GM12878 (cell line): ENCODE results near the gene RNF38. TPM values are rescaled to one million over a fixed set of nuclear protein-coding genes. Genes with fewer than 3 reads are reported as not detected.

Experiments used
- ATAC-seq: fragments of 200-7000 bp; cut with Tn5 transposase; 3 replicates; pipeline ENCODE4 v1.9.1; 2020; ENCODE audit warnings: mild to moderate bottlenecking, moderate library complexity
- BruUV-seq: library from RNA; stranded (reverse); fragments of 400-500 nt; replicated peaks from 2 replicates; lab custom pipeline; 2021; lab: Mats Ljungman, UMichigan
- CTCF ChIA-PET: fragments of 300-600 bp; sonication (Branson Sonifier 250); formaldehyde crosslinking; extraction: SDS; loops from one replicate; lab custom pipeline; 2021; ENCODE audit warnings: inconsistent platforms; lab: Yijun Ruan, JAX
- POLR2A ChIA-PET: fragments of 350-600 bp; formaldehyde crosslinking; extraction: SDS; loops from one replicate; lab custom pipeline; 2021; ENCODE audit warnings: inconsistent platforms; lab: Charles Lee
- RAD21 ChIA-PET: fragments of 300-600 bp; sonication (Branson Sonifier 250); formaldehyde crosslinking; loops from one replicate; lab custom pipeline; 2023; ENCODE audit warnings: antibody characterized with exemption; ENCODE audit not compliant: unreplicated experiment; lab: Charles Lee
- SMC1A ChIA-PET: fragments of 300-600 bp; sonication (Branson Sonifier 250); formaldehyde crosslinking; loops from one replicate; lab custom pipeline; 2023; ENCODE audit not compliant: unreplicated experiment, uncharacterized antibody; lab: Charles Lee
- DNase-seq: peaks from one replicate; pipeline ENCODE4 v3.0.0-alpha.2; 2011; ENCODE audit warnings: low read depth, low spot score
- FAIRE-seq: peaks from 3 replicates; lab custom pipeline; 2011; peaks lifted over from hg19 to GRCh38; lab: Jason Lieb, UNC
- H2AFZ ChIP-seq: 2 replicates; pipeline ENCODE4 v1.6.0; 2011; ENCODE audit warnings: low read depth, low read length, control low read depth; ENCODE audit not compliant: control insufficient read depth
- H3K27ac ChIP-seq: 2 replicates; pipeline ENCODE4 v1.5.1; 2011; ENCODE audit warnings: control low read depth; ENCODE audit not compliant: control insufficient read depth, insufficient read depth
- H3K27me3 ChIP-seq, 2 experiments: replicated peaks in 1 of 2; 2 replicates each; pipeline versions ENCODE4 v1.6.0 to v1.6.1; 2011; ENCODE audit warnings: low read length in 1 of 2; ENCODE audit not compliant: control insufficient read depth in 2 of 2, insufficient read depth in 2 of 2
- H3K36me3 ChIP-seq, 2 experiments: 2 replicates each; pipeline ENCODE4 v1.5.1; 2011; ENCODE audit warnings: low read length in 1 of 2; ENCODE audit not compliant: control insufficient read depth in 2 of 2, insufficient read depth in 2 of 2
- H3K4me1 ChIP-seq: 2 replicates; pipeline ENCODE4 v1.6.1; 2011; ENCODE audit warnings: mild to moderate bottlenecking, low read length, moderate library complexity, mixed read lengths; ENCODE audit not compliant: control insufficient read depth, insufficient read depth
- H3K4me2 ChIP-seq: 2 replicates; pipeline ENCODE4 v1.6.0; 2011; ENCODE audit warnings: control low read depth; ENCODE audit not compliant: control insufficient read depth, insufficient read depth
- H3K4me3 ChIP-seq: fragments of 200-600 bp; sonication (generic); 2 replicates; pipeline ENCODE4 v1.5.1; 2016
- H3K79me2 ChIP-seq: 2 replicates; pipeline ENCODE4 v1.6.0; 2011; ENCODE audit warnings: low read length; ENCODE audit not compliant: control insufficient read depth, insufficient read depth
- H3K9ac ChIP-seq: 2 replicates; pipeline ENCODE4 v1.8.0; 2011; ENCODE audit warnings: low read length, control low read depth, mixed read lengths; ENCODE audit not compliant: control insufficient read depth, insufficient read depth
- H3K9me3 ChIP-seq: replicated peaks from 3 replicates; pipeline ENCODE4 v1.5.1; 2011; ENCODE audit warnings: mild to moderate bottlenecking, low read length; ENCODE audit not compliant: control insufficient read depth, insufficient read depth
- H4K20me1 ChIP-seq: 2 replicates; pipeline ENCODE4 v1.6.0; 2011; ENCODE audit not compliant: control insufficient read depth, insufficient read depth
- BMI1 ChIP-seq: fragments of 450-650 bp; IDR thresholded peaks from 2 replicates; pipeline ENCODE4 v1.6.1; 2016; ENCODE audit warnings: mild to moderate bottlenecking, moderate library complexity, borderline replicate concordance
- IKZF2 ChIP-seq, 2 experiments: fragments of 450-650 bp; IDR thresholded peaks; 2 replicates each; pipeline ENCODE4 v1.6.1; 2017; ENCODE audit warnings: mild to moderate bottlenecking in 2 of 2, moderate library complexity in 2 of 2
- REST ChIP-seq: IDR thresholded peaks from 2 replicates; pipeline ENCODE4 v1.6.1; 2012; ENCODE audit warnings: mild to moderate bottlenecking, low read depth, low read length
- SIX5 ChIP-seq: IDR thresholded peaks from 2 replicates; pipeline ENCODE4 v1.6.1; 2011; ENCODE audit warnings: mild to moderate bottlenecking, low read depth, low read length, moderate library complexity; ENCODE audit not compliant: severe bottlenecking
- SKIL ChIP-seq: fragments of 450-650 bp; IDR thresholded peaks from 2 replicates; pipeline ENCODE4 v1.6.1; 2017; ENCODE audit warnings: mild to moderate bottlenecking, low read depth, inconsistent platforms; ENCODE audit not compliant: poor library complexity, severe bottlenecking
- ZNF592 ChIP-seq: fragments of 450-650 bp; IDR thresholded peaks from 2 replicates; pipeline ENCODE4 v1.6.1; 2017; ENCODE audit warnings: mild to moderate bottlenecking, moderate library complexity
- ZNF687 ChIP-seq: fragments of 450-650 bp; IDR thresholded peaks from 2 replicates; pipeline ENCODE4 v1.6.1; 2017; ENCODE audit warnings: mild to moderate bottlenecking, moderate library complexity
- WGBS: methylation state at CpG from one replicate; pipeline ENCODE4 v1.1.6; 2016; ENCODE audit warnings: low lambda C conversion rate; ENCODE audit not compliant: insufficient replicate concordance, insufficient coverage; ENCODE audit errors: missing lambda C conversion rate; 5-methylcytosine and 5-hydroxymethylcytosine counted together
- in situ Hi-C: fragments of 300-500 bp; cut with MboI; formaldehyde crosslinking; loops from 9 replicates; pipeline ENCODE4 v1.14.3; 2018; ENCODE audit warnings: mixed read lengths
- intact Hi-C: fragments of 100-400 bp; cut with micrococcal nuclease; formaldehyde crosslinking; loops from one replicate; pipeline ENCODE4 v1.14.2; 2022; ENCODE audit not compliant: unreplicated experiment
- polyA plus RNA-seq, 11 experiments: library from polyadenylated mRNA; depleted of rRNA in 4 of 11; unstranded in 6 of 11; stranded (reverse) in 5 of 11; fragments of >200 nt; fragmentation: Nextera tagmentation in 4 of 11; fragmentation: Illumina TruSeq in 1 of 11; extraction: Ambion mirVana in 4 of 11; extraction: Trizol in 1 of 11; gene quantifications; 1 replicate in 1 of 11; 2 replicates in 10 of 11; pipeline versions ENCODE4 v1.2.1 to v1.2.3, GENCODE V29; 2011 to 2016; ENCODE audit warnings: inconsistent platforms in 2 of 11, missing spikeins in 2 of 11, low read depth in 1 of 11
- total RNA-seq, 4 experiments: library from RNA; depleted of rRNA in 3 of 4; stranded (reverse); fragments of >200 nt in 3 of 4; fragmentation: Illumina TruSeq in 1 of 4; extraction: Trizol in 1 of 4; gene quantifications; 2 replicates each; pipeline versions ENCODE4 v1.2.1 to v1.2.3, GENCODE V29; 2013 to 2021

The RNF38 gene
- total and polyA plus RNA-seq, 10 of the 15 experiments (the other 5 are each of a cell fraction or from before 2014, with no cell fraction given) = 5.1 to 34.7 (median 12.7) TPM

- no peak for TF ChIP-seq ZNF592
Observed at GRCh38 chr9:36292641-36293040, 107.4 kb downstream of the RNF38 start (continued).

GRCh38 chr9:36290996-36291395, 109.1 kb downstream of the RNF38 start:
- intact Hi-C loops = no loop called here
- Histone ChIP-seq H2AFZ (no peak overlapping the region), H3K9me3 (no peaks in the 10 kb centered on the region), H3K4me1 (no peaks in the 10 kb centered on the region), H4K20me1 (no peaks in the 10 kb centered on the region), H3K27me3 (no peaks in the 10 kb centered on the region), H3K79me2 (no peaks in the 10 kb centered on the region), H3K27ac (no peak overlapping the region), H3K4me2 (no peak overlapping the region), H3K4me3 (no peak overlapping the region), H3K9ac (no peak overlapping the region), H3K36me3 (no peaks in the 10 kb centered on the region)
- CTCF ChIA-PET = interaction anchor here (1.4 kb wide), 1 partner anchor 101 kb away, joined by 4 read pairs; no protein-coding TSS in a partner anchor
- ATAC-seq (no peak), FAIRE-seq (no peak), DNase-seq (no peak)
- POLR2A ChIA-PET = no interaction called here
- WGBS = 74% methylated on average over 3 of the region's 3 CpGs
- RAD21 ChIA-PET = no interaction called here
- SMC1A ChIA-PET = no interaction called here
- in situ Hi-C loops = no loop called here
- BruUV-seq = no TSS peak
- TF ChIP-seq REST (no peak), SKIL (no peak), SIX5 (no peak), BMI1 (no peak), ZNF687 (no peak), IKZF2 (IDR thresholded peaks at IDR 0.05) (no peak)
